ENCODE results near the gene PCDH15.

The PCDH15 gene

GRCh38 chr10:54758791-54759190, 42.2 kb downstream of the PCDH15 start:
- H3K4me3 ChIP-seq (ENCODE audit: insufficient read length, low read depth), result no peak overlapping the region
- H3K9ac ChIP-seq (ENCODE audit: insufficient read length, low read depth), result no peak overlapping the region
- DNase-seq (ENCODE audit: low read depth, low spot score), result no peak

GRCh38 chr10:54749623-54750022, 51.4 kb downstream of the PCDH15 start:
- no peak for TF ChIP-seq SUZ12 (IDR thresholded peaks at IDR 0.05; ENCODE audit: extremely low read depth, insufficient read depth, insufficient read length)
- TF ChIP-seq ZNF274 (IDR thresholded peaks at IDR 0.05; ENCODE audit: low read depth, low read length), result no peak
- no peak for TF ChIP-seq YY1 (IDR thresholded peaks at IDR 0.05; ENCODE audit: insufficient read depth, insufficient read length)
- no peak for DNase-seq (ENCODE audit: low read depth, low spot score)
- H3K9me3 ChIP-seq (ENCODE audit: insufficient read depth, low read length), result no peaks in the 10 kb centered on the region
- no peak overlapping the region for H3K9ac ChIP-seq (ENCODE audit: insufficient read length, low read depth)
- no peaks in the 10 kb centered on the region for H3K27me3 ChIP-seq (ENCODE audit: insufficient read depth, insufficient read length)
- no peaks in the 10 kb centered on the region for H3K36me3 ChIP-seq (ENCODE audit: insufficient read depth, insufficient read length, low read length)
- H3K4me1 ChIP-seq (ENCODE audit: insufficient read depth, insufficient read length), result no peaks in the 10 kb centered on the region
- H3K4me3 ChIP-seq (ENCODE audit: insufficient read length, low read depth), result no peak overlapping the region

More at GRCh38 chr10:54758791-54759190, 42.2 kb downstream of the PCDH15 start:
- Histone ChIP-seq H3K36me3 (ENCODE audit: insufficient read depth, insufficient read length, low read length) (no peaks in the 10 kb centered on the region), H3K4me1 (ENCODE audit: insufficient read depth, insufficient read length) (no peaks in the 10 kb centered on the region), H3K9me3 (ENCODE audit: insufficient read depth, low read length) (no peaks in the 10 kb centered on the region), H3K27me3 (ENCODE audit: insufficient read depth, insufficient read length) (no peaks in the 10 kb centered on the region)
- TF ChIP-seq SUZ12 (IDR thresholded peaks at IDR 0.05; ENCODE audit: extremely low read depth, insufficient read depth, insufficient read length) (no peak), YY1 (IDR thresholded peaks at IDR 0.05; ENCODE audit: insufficient read depth, insufficient read length) (no peak), ZNF274 (IDR thresholded peaks at IDR 0.05; ENCODE audit: low read depth, low read length) (no peak)

- Histone ChIP-seq H3K9me3 (ENCODE audit: insufficient read depth, low read length) (no peaks in the 10 kb centered on the region), H3K9ac (ENCODE audit: insufficient read length, low read depth) (no peak overlapping the region), H3K4me1 (ENCODE audit: insufficient read depth, insufficient read length) (no peaks in the 10 kb centered on the region), H3K36me3 (ENCODE audit: insufficient read depth, insufficient read length, low read length) (no peaks in the 10 kb centered on the region), H3K27me3 (ENCODE audit: insufficient read depth, insufficient read length) (no peaks in the 10 kb centered on the region), H3K4me3 (ENCODE audit: insufficient read length, low read depth) (no peak overlapping the region)
- TF ChIP-seq YY1 (IDR thresholded peaks at IDR 0.05; ENCODE audit: insufficient read depth, insufficient read length), result no peak
- TF ChIP-seq ZNF274 (IDR thresholded peaks at IDR 0.05; ENCODE audit: low read depth, low read length), result no peak
- no peak for TF ChIP-seq SUZ12 (IDR thresholded peaks at IDR 0.05; ENCODE audit: extremely low read depth, insufficient read depth, insufficient read length)
- DNase-seq (ENCODE audit: low read depth, low spot score), result no peak
These were observed 55.6 kb downstream of the PCDH15 start for GRCh38 chr10:54745436-54745835.

- Histone ChIP-seq H3K9me3 (ENCODE audit: insufficient read depth, low read length) (no peaks in the 10 kb centered on the region), H3K4me1 (ENCODE audit: insufficient read depth, insufficient read length) (no peaks in the 10 kb centered on the region), H3K27me3 (ENCODE audit: insufficient read depth, insufficient read length) (no peaks in the 10 kb centered on the region), H3K36me3 (ENCODE audit: insufficient read depth, insufficient read length, low read length) (no peaks in the 10 kb centered on the region), H3K9ac (ENCODE audit: insufficient read length, low read depth) (no peak overlapping the region), H3K4me3 (ENCODE audit: insufficient read length, low read depth) (no peak overlapping the region)
- no peak for DNase-seq (ENCODE audit: low read depth, low spot score)
- TF ChIP-seq ZNF274 (IDR thresholded peaks at IDR 0.05; ENCODE audit: low read depth, low read length) (no peak), SUZ12 (IDR thresholded peaks at IDR 0.05; ENCODE audit: extremely low read depth, insufficient read depth, insufficient read length) (no peak), YY1 (IDR thresholded peaks at IDR 0.05; ENCODE audit: insufficient read depth, insufficient read length) (no peak)
These were observed 58.6 kb downstream of the PCDH15 start for GRCh38 chr10:54742416-54742815.

GRCh38 chr10:54728511-54728910, 72.5 kb downstream of the PCDH15 start:
- Histone ChIP-seq H3K27me3 (ENCODE audit: insufficient read depth, insufficient read length) (no peaks in the 10 kb centered on the region), H3K36me3 (ENCODE audit: insufficient read depth, insufficient read length, low read length) (no peaks in the 10 kb centered on the region), H3K9ac (ENCODE audit: insufficient read length, low read depth) (no peak overlapping the region), H3K4me1 (ENCODE audit: insufficient read depth, insufficient read length) (no peaks in the 10 kb centered on the region), H3K4me3 (ENCODE audit: insufficient read length, low read depth) (no peak overlapping the region), H3K9me3 (ENCODE audit: insufficient read depth, low read length) (no peaks in the 10 kb centered on the region)
- no peak for DNase-seq (ENCODE audit: low read depth, low spot score)
- no peak for TF ChIP-seq ZNF274 (IDR thresholded peaks at IDR 0.05; ENCODE audit: low read depth, low read length)
- TF ChIP-seq YY1 (IDR thresholded peaks at IDR 0.05; ENCODE audit: insufficient read depth, insufficient read length), result no peak
- TF ChIP-seq SUZ12 (IDR thresholded peaks at IDR 0.05; ENCODE audit: extremely low read depth, insufficient read depth, insufficient read length), result no peak

- H3K9me3 ChIP-seq (ENCODE audit: insufficient read depth, low read length), result no peaks in the 10 kb centered on the region
- H3K36me3 ChIP-seq (ENCODE audit: insufficient read depth, insufficient read length, low read length), result no peaks in the 10 kb centered on the region
- TF ChIP-seq SUZ12 (IDR thresholded peaks at IDR 0.05; ENCODE audit: extremely low read depth, insufficient read depth, insufficient read length), result no peak
- no peak for TF ChIP-seq YY1 (IDR thresholded peaks at IDR 0.05; ENCODE audit: insufficient read depth, insufficient read length)
- TF ChIP-seq ZNF274 (IDR thresholded peaks at IDR 0.05; ENCODE audit: low read depth, low read length), result no peak
- DNase-seq (ENCODE audit: low read depth, low spot score), result no peak
- H3K27me3 ChIP-seq (ENCODE audit: insufficient read depth, insufficient read length), result no peaks in the 10 kb centered on the region
- no peak overlapping the region for H3K9ac ChIP-seq (ENCODE audit: insufficient read length, low read depth)
- no peaks in the 10 kb centered on the region for H3K4me1 ChIP-seq (ENCODE audit: insufficient read depth, insufficient read length)
- H3K4me3 ChIP-seq (ENCODE audit: insufficient read length, low read depth), result no peak overlapping the region
These were observed 79.0 kb downstream of the PCDH15 start for GRCh38 chr10:54722075-54722474.

- Histone ChIP-seq H3K27me3 (ENCODE audit: insufficient read depth, insufficient read length) (no peaks in the 10 kb centered on the region), H3K9ac (ENCODE audit: insufficient read length, low read depth) (no peak overlapping the region), H3K4me1 (ENCODE audit: insufficient read depth, insufficient read length) (no peaks in the 10 kb centered on the region), H3K9me3 (ENCODE audit: insufficient read depth, low read length) (no peaks in the 10 kb centered on the region), H3K4me3 (ENCODE audit: insufficient read length, low read depth) (no peak overlapping the region), H3K36me3 (ENCODE audit: insufficient read depth, insufficient read length, low read length) (no peaks in the 10 kb centered on the region)
- TF ChIP-seq SUZ12 (IDR thresholded peaks at IDR 0.05; ENCODE audit: extremely low read depth, insufficient read depth, insufficient read length), result no peak
- TF ChIP-seq YY1 (IDR thresholded peaks at IDR 0.05; ENCODE audit: insufficient read depth, insufficient read length), result no peak
- TF ChIP-seq ZNF274 (IDR thresholded peaks at IDR 0.05; ENCODE audit: low read depth, low read length), result no peak
- DNase-seq (ENCODE audit: low read depth, low spot score), result no peak
These were observed 90.1 kb downstream of the PCDH15 start for GRCh38 chr10:54710918-54711317.

Data from NT2/D1 (cell line).